Astrocyte (in vitro differentiated cells and primary cell): Measurements from ENCODE around the gene PRSS16. TPM values are rescaled to one million over a fixed set of nuclear protein-coding genes. Genes with fewer than 3 reads are reported as not detected.
"Not testable (repeated sequence)": the region's sequence is repeated elsewhere in the genome, so short reads cannot be mapped to it uniquely, and the experiment has no call there.

Experiments
- DNase-seq: peaks from one replicate; pipeline ENCODE4 v3.0.0-alpha.2; 2010; ENCODE audit warnings: low read depth
- FAIRE-seq: peaks from 2 replicates; lab custom pipeline; 2011; peaks lifted over from hg19 to GRCh38; lab: Jason Lieb, UNC
- H2AFZ ChIP-seq: 2 replicates; pipeline ENCODE4 v1.6.0; 2012; ENCODE audit warnings: low read depth, low read length, inconsistent platforms
- H3K27ac ChIP-seq: 2 replicates; pipeline ENCODE4 v1.5.1; 2011; ENCODE audit warnings: low read depth, low read length, inconsistent platforms
- H3K27me3 ChIP-seq: 2 replicates; pipeline ENCODE4 v1.6.0; 2011; ENCODE audit warnings: low read length, inconsistent platforms; ENCODE audit not compliant: insufficient read depth
- H3K36me3 ChIP-seq: 2 replicates; pipeline ENCODE4 v1.5.1; 2011; ENCODE audit warnings: low read length, inconsistent platforms; ENCODE audit not compliant: insufficient read depth
- H3K4me1 ChIP-seq: 2 replicates; pipeline ENCODE4 v1.5.1; 2011; ENCODE audit warnings: low read length, inconsistent platforms; ENCODE audit not compliant: insufficient read depth
- H3K4me2 ChIP-seq: 2 replicates; pipeline ENCODE4 v1.6.0; 2012; ENCODE audit warnings: low read length, inconsistent platforms
- H3K4me3 ChIP-seq: 2 replicates; pipeline ENCODE4 v1.5.1; 2011; ENCODE audit warnings: low read depth, mild to moderate bottlenecking, low read length, inconsistent platforms; ENCODE audit not compliant: insufficient read depth
- H3K79me2 ChIP-seq: 2 replicates; pipeline ENCODE4 v1.6.0; 2012; ENCODE audit warnings: mild to moderate bottlenecking, low read length, inconsistent platforms; ENCODE audit not compliant: insufficient read depth
- H3K9ac ChIP-seq: 2 replicates; pipeline ENCODE4 v1.6.0; 2012; ENCODE audit warnings: mild to moderate bottlenecking, low read length, inconsistent platforms
- H3K9me3 ChIP-seq: 2 replicates; pipeline ENCODE4 v1.5.1; 2012; ENCODE audit warnings: low read depth, mild to moderate bottlenecking, low read length, inconsistent platforms; ENCODE audit not compliant: insufficient read depth
- H4K20me1 ChIP-seq: 2 replicates; pipeline ENCODE4 v1.6.0; 2012; ENCODE audit warnings: low read length, inconsistent platforms; ENCODE audit not compliant: insufficient read depth
- H3K27ac Mint-ChIP-seq: one replicate; pipeline ENCODE4 v1.8.0; 2021; ENCODE audit warnings: mild to moderate bottlenecking, mixed read lengths; ENCODE audit not compliant: unreplicated experiment
- H3K27me3 Mint-ChIP-seq: one replicate; pipeline ENCODE4 v1.8.0; 2021; ENCODE audit warnings: low read depth, mixed read lengths; ENCODE audit not compliant: unreplicated experiment
- H3K36me3 Mint-ChIP-seq: one replicate; pipeline ENCODE4 v1.8.0; 2021; ENCODE audit warnings: low read depth, mixed read lengths; ENCODE audit not compliant: unreplicated experiment
- H3K4me1 Mint-ChIP-seq: one replicate; pipeline ENCODE4 v1.8.0; 2021; ENCODE audit warnings: low read depth, mixed read lengths; ENCODE audit not compliant: unreplicated experiment
- H3K4me3 Mint-ChIP-seq: one replicate; pipeline ENCODE4 v1.8.0; 2021; ENCODE audit warnings: mild to moderate bottlenecking, moderate library complexity, mixed read lengths; ENCODE audit not compliant: unreplicated experiment
- H3K9me3 Mint-ChIP-seq: one replicate; pipeline ENCODE4 v1.8.0; 2021; ENCODE audit warnings: mild to moderate bottlenecking, mixed read lengths; ENCODE audit not compliant: unreplicated experiment
- EZH2 ChIP-seq: IDR thresholded peaks from 2 replicates; pipeline ENCODE4 v1.6.1; 2012; ENCODE audit warnings: mild to moderate bottlenecking, low read length, inconsistent platforms; ENCODE audit not compliant: insufficient read depth
- total RNA-seq: library from RNA; stranded (reverse); gene quantifications from 2 replicates; pipeline ENCODE4 v1.2.1, GENCODE V29; 2021
- TF ChIP-seq, protein P1 (sequence below): IDR thresholded peaks from 2 replicates; pipeline ENCODE4 v1.5.1; 2011; ENCODE audit warnings: low read depth, mild to moderate bottlenecking, inconsistent platforms, low read length, moderate library complexity; ENCODE audit not compliant: insufficient read depth

The PRSS16 gene
- total RNA-seq, 1 donor from 2014 or later, result 2.3 TPM

DNA sequence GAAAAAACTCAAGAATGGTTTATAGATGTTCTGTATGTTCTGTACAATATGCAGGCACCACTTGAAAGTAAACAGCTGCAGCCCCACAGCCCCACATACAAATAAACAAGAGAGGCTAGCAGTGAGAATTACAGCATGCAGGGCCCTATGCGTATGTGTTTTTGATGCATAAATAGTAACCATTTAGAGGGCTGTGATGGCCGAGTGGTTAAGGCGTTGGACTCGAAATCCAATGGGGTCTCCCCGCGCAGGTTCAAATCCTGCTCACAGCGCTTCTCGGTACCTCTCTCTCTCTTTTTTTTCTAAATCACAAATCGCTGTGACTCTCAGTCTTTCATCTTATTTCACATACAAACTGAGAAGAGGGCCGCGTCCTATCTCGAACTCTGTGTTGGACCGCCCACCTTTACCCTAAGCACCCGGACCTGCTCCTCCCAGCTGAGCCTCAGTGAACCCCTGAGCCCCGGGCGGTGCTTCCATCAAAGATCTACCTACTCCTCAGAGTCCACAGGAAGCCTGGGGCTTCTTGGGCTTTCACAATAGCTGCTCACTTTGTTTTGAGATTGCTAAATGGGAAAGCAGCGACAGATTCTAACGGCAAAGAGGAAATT lies 37.7 kb upstream of the PRSS16 start:
- no peaks in the 10 kb centered on the region for H4K20me1 ChIP-seq
- H3K4me3 Mint-ChIP-seq, result no peak overlapping the region
- H3K27ac Mint-ChIP-seq, result no peak overlapping the region
- no peaks in the 10 kb centered on the region for H3K9me3 ChIP-seq
- H2AFZ ChIP-seq, result no peak overlapping the region
- no peaks in the 10 kb centered on the region for H3K4me1 ChIP-seq
- H3K9ac ChIP-seq, result no peak overlapping the region
- H3K27me3 ChIP-seq, result peaks cover 9% of the 10 kb centered on the region
- H3K4me1 Mint-ChIP-seq, result no peaks in the 10 kb centered on the region
- H3K27ac ChIP-seq, result no peak overlapping the region
- H3K36me3 Mint-ChIP-seq, result no peaks in the 10 kb centered on the region
- H3K27me3 Mint-ChIP-seq, result peaks cover 4% of the 10 kb centered on the region
- H3K9me3 Mint-ChIP-seq, result no peaks in the 10 kb centered on the region
- H3K4me2 ChIP-seq, result no peak overlapping the region
- H3K36me3 ChIP-seq, result no peaks in the 10 kb centered on the region
- H3K4me3 ChIP-seq, result no peak overlapping the region
- FAIRE-seq (no peak), DNase-seq (no peak)
- TF ChIP-seq, protein P1, sequence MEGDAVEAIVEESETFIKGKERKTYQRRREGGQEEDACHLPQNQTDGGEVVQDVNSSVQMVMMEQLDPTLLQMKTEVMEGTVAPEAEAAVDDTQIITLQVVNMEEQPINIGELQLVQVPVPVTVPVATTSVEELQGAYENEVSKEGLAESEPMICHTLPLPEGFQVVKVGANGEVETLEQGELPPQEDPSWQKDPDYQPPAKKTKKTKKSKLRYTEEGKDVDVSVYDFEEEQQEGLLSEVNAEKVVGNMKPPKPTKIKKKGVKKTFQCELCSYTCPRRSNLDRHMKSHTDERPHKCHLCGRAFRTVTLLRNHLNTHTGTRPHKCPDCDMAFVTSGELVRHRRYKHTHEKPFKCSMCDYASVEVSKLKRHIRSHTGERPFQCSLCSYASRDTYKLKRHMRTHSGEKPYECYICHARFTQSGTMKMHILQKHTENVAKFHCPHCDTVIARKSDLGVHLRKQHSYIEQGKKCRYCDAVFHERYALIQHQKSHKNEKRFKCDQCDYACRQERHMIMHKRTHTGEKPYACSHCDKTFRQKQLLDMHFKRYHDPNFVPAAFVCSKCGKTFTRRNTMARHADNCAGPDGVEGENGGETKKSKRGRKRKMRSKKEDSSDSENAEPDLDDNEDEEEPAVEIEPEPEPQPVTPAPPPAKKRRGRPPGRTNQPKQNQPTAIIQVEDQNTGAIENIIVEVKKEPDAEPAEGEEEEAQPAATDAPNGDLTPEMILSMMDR, result no peak
- no peak for TF ChIP-seq EZH2
- no peaks in the 10 kb centered on the region for H3K79me2 ChIP-seq

DNA sequence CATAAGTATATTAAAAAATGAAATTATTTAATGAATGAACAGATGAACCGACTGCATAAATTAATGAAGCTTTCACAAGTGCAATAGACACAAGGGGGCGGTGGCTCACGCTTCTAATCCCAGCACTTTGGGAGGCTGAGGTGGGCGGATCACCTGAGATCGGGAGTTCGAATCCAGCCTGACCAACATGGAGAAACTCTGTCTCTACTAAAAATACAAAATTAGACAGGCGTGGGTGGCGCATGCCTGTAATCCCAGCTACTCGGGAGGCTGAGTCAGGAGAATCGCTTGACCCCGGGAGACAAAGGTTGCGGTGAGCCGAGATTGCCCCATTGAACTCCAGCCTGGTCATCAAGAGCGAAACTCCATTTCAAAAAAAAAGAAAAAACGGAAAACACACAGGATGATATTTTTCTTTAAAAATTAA lies 34.4 kb upstream of the PRSS16 start:
- not testable (repeated sequence) for H3K27ac Mint-ChIP-seq, H4K20me1 ChIP-seq, H3K4me2 ChIP-seq, H3K4me1 Mint-ChIP-seq, H3K4me3 ChIP-seq, H3K27ac ChIP-seq, H3K9me3 Mint-ChIP-seq, H3K4me1 ChIP-seq, H3K9ac ChIP-seq, H2AFZ ChIP-seq, H3K79me2 ChIP-seq, H3K36me3 ChIP-seq, H3K9me3 ChIP-seq, H3K36me3 Mint-ChIP-seq, H3K27me3 ChIP-seq, DNase-seq, H3K4me3 Mint-ChIP-seq, FAIRE-seq, H3K27me3 Mint-ChIP-seq

DNA sequence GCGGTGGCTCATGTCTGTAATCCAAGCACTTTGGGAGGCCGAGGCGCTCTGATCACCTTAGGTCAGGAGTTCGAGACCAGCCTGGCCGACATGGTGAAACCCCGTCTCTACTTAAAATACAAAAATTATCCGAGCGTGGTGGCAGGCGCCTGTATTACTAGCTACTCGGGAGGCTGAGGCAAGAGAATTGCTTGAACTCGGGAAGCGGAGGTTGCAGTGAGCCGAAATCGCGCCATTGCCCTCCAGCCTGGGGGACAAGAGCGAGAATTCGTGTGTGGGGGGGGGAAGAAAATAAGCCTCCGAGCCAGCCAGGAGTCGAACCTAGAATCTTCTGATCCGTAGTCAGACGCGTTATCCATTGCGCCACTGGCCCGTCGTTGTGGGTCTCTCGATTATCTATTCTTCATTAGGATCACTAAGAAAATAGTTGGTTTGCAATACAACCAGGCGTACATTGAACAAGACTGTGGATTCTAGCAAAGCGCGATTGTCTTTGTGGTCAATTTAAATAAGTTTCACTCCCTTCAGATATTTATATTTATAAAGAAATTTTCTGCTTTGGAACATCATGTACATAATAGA lies 33.9 kb upstream of the PRSS16 start:
- FAIRE-seq, result no peak

More for the DNA sequence above, 33.9 kb upstream of the PRSS16 start:
- Histone ChIP-seq H3K27me3 (no peaks in the 10 kb centered on the region), H2AFZ (no peak overlapping the region), H3K9ac (no peak overlapping the region), H4K20me1 (no peaks in the 10 kb centered on the region), H3K4me2 (peak overlapping the region; percentile 81), H3K9me3 (no peaks in the 10 kb centered on the region), H3K36me3 (no peaks in the 10 kb centered on the region), H3K4me1 (no peaks in the 10 kb centered on the region), H3K4me3 (no peak overlapping the region), H3K79me2 (no peaks in the 10 kb centered on the region), H3K27ac (no peak overlapping the region)
- Mint-ChIP-seq H3K36me3 (no peaks in the 10 kb centered on the region), H3K27me3 (no peaks in the 10 kb centered on the region), H3K4me3 (peak overlapping the region; percentile 93), H3K9me3 (peaks cover 3% of the 10 kb centered on the region), H3K4me1 (no peaks in the 10 kb centered on the region), H3K27ac (peak overlapping the region; percentile 72)
- TF ChIP-seq EZH2, result no peak
- TF ChIP-seq, protein P1, result no peak
- DNase-seq, result no peak
